ENCODE data around the gene MRM1. TPM values are rescaled to one million over a fixed set of nuclear protein-coding genes. Genes with fewer than 3 reads are reported as not detected.

The MRM1 gene
- total and polyA plus RNA-seq, 9 donors: 2.7 to 8.1 (median 6.6) TPM

- no peak for DNase-seq
- Histone ChIP-seq H3K36me3 (no peaks in the 10 kb centered on the region), H3K27me3 (no peaks in the 10 kb centered on the region), H3K27ac (no peak overlapping the region), H3K4me1 (ENCODE audit: insufficient read depth) (no peaks in the 10 kb centered on the region), H3K4me3 (no peak overlapping the region), H3K9me3 (no peaks in the 10 kb centered on the region)
- 25 to 38% (median 35%) methylated on average over 5 of the region's 5 CpGs for WGBS, 3 donors
- intact Hi-C loops (cut with DNase I): loop anchor here in 1 of 4 donors (10.0 kb wide), 1 partner anchor 760 kb away; the partner anchor contains the start of gene C17orf78
- TF ChIP-seq POLR2A (IDR thresholded peaks at IDR 0.05) (no peak), EP300 (IDR thresholded peaks at IDR 0.05) (no peak), CTCF (IDR thresholded peaks at IDR 0.05) (no peak)
These were observed 13.6 kb downstream of the MRM1 start for GRCh38 chr17:36614933-36615332.

GRCh38 chr17:36616061-36617029, 15.0 kb downstream of the MRM1 start:
- Histone ChIP-seq H3K27me3 (no peaks in the 10 kb centered on the region), H3K9me3 (no peaks in the 10 kb centered on the region), H3K4me1 (ENCODE audit: insufficient read depth) (no peaks in the 10 kb centered on the region), H3K36me3 (no peaks in the 10 kb centered on the region), H3K4me3 (no peak overlapping the region), H3K27ac (no peak overlapping the region)
- no peak for TF ChIP-seq EP300 (IDR thresholded peaks at IDR 0.05)
- no peak for TF ChIP-seq CTCF (IDR thresholded peaks at IDR 0.05)
- TF ChIP-seq POLR2A (IDR thresholded peaks at IDR 0.05): no peak
- intact Hi-C loops (cut with DNase I): loop anchor here in 1 of 4 donors (10.0 kb wide), 1 partner anchor 758 kb away; the partner anchor contains the start of gene C17orf78
- no peak for DNase-seq
- WGBS, 3 donors: 42 to 57% (median 43%) methylated on average over 16 of the region's 16 CpGs

- intact Hi-C loops (cut with DNase I): loop anchor here in 1 of 4 donors (10.0 kb wide), 1 partner anchor 757 kb away; the partner anchor contains the start of gene C17orf78
- Histone ChIP-seq H3K27me3 (no peaks in the 10 kb centered on the region), H3K27ac (no peak overlapping the region), H3K4me1 (ENCODE audit: insufficient read depth) (no peaks in the 10 kb centered on the region), H3K36me3 (no peaks in the 10 kb centered on the region), H3K9me3 (no peaks in the 10 kb centered on the region), H3K4me3 (no peak overlapping the region)
- DNase-seq: no peak
- TF ChIP-seq CTCF (IDR thresholded peaks at IDR 0.05) (no peak), EP300 (IDR thresholded peaks at IDR 0.05) (no peak), POLR2A (IDR thresholded peaks at IDR 0.05) (no peak)
- 77 to 90% (median 88%) methylated on average over 7 of the region's 7 CpGs for WGBS, 3 donors
These were observed 16.4 kb downstream of the MRM1 start for GRCh38 chr17:36617773-36618172.

- intact Hi-C loops (cut with DNase I): loop anchor here in 2 of 4 donors (10.0 kb wide), 2 partner anchors 612 to 622 kb away; no protein-coding TSS in a partner anchor
- 46 to 74% (median 71%) methylated on average over 3 of the region's 3 CpGs for WGBS, 3 donors
- H3K36me3 ChIP-seq: no peaks in the 10 kb centered on the region
- H3K27me3 ChIP-seq: no peaks in the 10 kb centered on the region
- no peaks in the 10 kb centered on the region for H3K4me1 ChIP-seq (ENCODE audit: insufficient read depth)
- DNase-seq: no peak
- no peak overlapping the region for H3K27ac ChIP-seq
- H3K9me3 ChIP-seq: no peaks in the 10 kb centered on the region
- no peak overlapping the region for H3K4me3 ChIP-seq
- TF ChIP-seq POLR2A (IDR thresholded peaks at IDR 0.05) (no peak), CTCF (IDR thresholded peaks at IDR 0.05) (no peak), EP300 (IDR thresholded peaks at IDR 0.05) (no peak)
These were observed 21.9 kb downstream of the MRM1 start for GRCh38 chr17:36623281-36623680.

Measured in ovary (tissue), 9 donors.